HepG2 (cell line): ENCODE measurements around the gene CNOT8. TPM values are rescaled to one million over a fixed set of nuclear protein-coding genes. Genes with fewer than 3 reads are reported as not detected.

Experiments
- ATAC-seq: fragments of 200-7000 bp; cut with Tn5 transposase; 3 replicates; pipeline ENCODE4 v1.9.1; 2020; ENCODE audit warnings: mild to moderate bottlenecking, moderate library complexity
- BruUV-seq: library from RNA; stranded (reverse); fragments of 400-500 nt; replicated peaks from 2 replicates; lab custom pipeline; 2021; lab: Mats Ljungman, UMichigan
- CTCF ChIA-PET: fragments of 300-600 bp; formaldehyde crosslinking; extraction: SDS; loops from one replicate; lab custom pipeline; 2021; ENCODE audit warnings: low total read pairs, inconsistent platforms, low intra/inter-chr PET ratio; lab: Yijun Ruan, JAX
- POLR2A ChIA-PET: fragments of 350-600 bp; sonication (Branson Sonifier 250); formaldehyde crosslinking; loops from one replicate; lab custom pipeline; 2020; ENCODE audit warnings: antibody characterized with exemption, inconsistent platforms; lab: Yijun Ruan, JAX
- DNase-seq: peaks from one replicate; pipeline ENCODE4 v3.0.0-alpha.2; 2015; ENCODE audit warnings: low spot score
- FAIRE-seq: peaks from 3 replicates; lab custom pipeline; 2011; peaks lifted over from hg19 to GRCh38; lab: Jason Lieb, UNC
- H2AFZ ChIP-seq: one replicate; pipeline ENCODE4 v1.6.1; 2011; ENCODE audit warnings: low read length, inconsistent platforms
- H3K27ac ChIP-seq: fragments of 300-600 bp; 3 replicates; pipeline ENCODE4 v1.8.0; 2011; ENCODE audit warnings: mixed run types, mild to moderate bottlenecking, mixed read lengths, low read length, inconsistent platforms; ENCODE audit not compliant: insufficient read depth; ENCODE audit errors: extremely low read length
- H3K27me3 ChIP-seq, 2 experiments: fragments of 200-600 bp in 1 of 2; 2 replicates in 1 of 2; 3 replicates in 1 of 2; pipeline versions ENCODE4 v1.6.0 to v1.8.0; 2011; ENCODE audit warnings: low read length in 2 of 2, mild to moderate bottlenecking in 2 of 2, moderate library complexity in 2 of 2, inconsistent platforms in 1 of 2; ENCODE audit not compliant: insufficient read depth in 2 of 2, control insufficient read depth in 1 of 2
- H3K36me3 ChIP-seq, 2 experiments: fragments of 200-600 bp in 1 of 2; replicated peaks in 1 of 2; 2 replicates in 1 of 2; 3 replicates in 1 of 2; pipeline versions ENCODE4 v1.5.1 to v1.8.0; 2011; ENCODE audit warnings: low read length in 2 of 2, inconsistent platforms in 1 of 2; ENCODE audit not compliant: insufficient read depth in 2 of 2, control insufficient read depth in 1 of 2
- H3K4me1 ChIP-seq: 2 replicates; pipeline ENCODE4 v1.5.1; 2012; ENCODE audit warnings: low read length, inconsistent platforms; ENCODE audit not compliant: insufficient read depth
- H3K4me2 ChIP-seq: 2 replicates; pipeline ENCODE4 v1.6.0; 2011; ENCODE audit warnings: low read depth, low read length, inconsistent platforms
- H3K4me3 ChIP-seq, 3 experiments: fragments of 200-600 bp in 1 of 3; sonication (generic), shearing (Covaris generic) in 1 of 3; replicated peaks in 1 of 3; 2 replicates each; pipeline ENCODE4 v1.5.1; 2011 to 2016; ENCODE audit warnings: low read length in 3 of 3, inconsistent platforms in 2 of 3, low read depth in 2 of 3, mild to moderate bottlenecking in 2 of 3, control low read depth in 1 of 3, mixed read lengths in 1 of 3; ENCODE audit not compliant: insufficient read depth in 1 of 3
- H3K79me2 ChIP-seq: one replicate; pipeline ENCODE4 v1.6.1; 2011; ENCODE audit warnings: low read length, inconsistent platforms; ENCODE audit not compliant: insufficient read depth
- H3K9ac ChIP-seq: 2 replicates; pipeline ENCODE4 v1.6.0; 2011; ENCODE audit warnings: mild to moderate bottlenecking, low read depth, low read length, inconsistent platforms; ENCODE audit not compliant: insufficient read depth
- H3K9me3 ChIP-seq: 2 replicates; pipeline ENCODE4 v1.5.1; 2012; ENCODE audit warnings: mild to moderate bottlenecking, low read length
- H4K20me1 ChIP-seq: 2 replicates; pipeline ENCODE4 v1.6.0; 2011; ENCODE audit warnings: inconsistent platforms, mild to moderate bottlenecking, low read length, moderate library complexity; ENCODE audit not compliant: insufficient read depth
- AGO2 ChIP-seq: fragments of 200-400 bp; formaldehyde crosslinking; optimal IDR thresholded peaks from 2 replicates; pipeline ENCODE3; 2017; ENCODE audit warnings: mild to moderate bottlenecking, low read depth, low read length, moderate library complexity
- SNAPC4 ChIP-seq: sonication (generic); formaldehyde crosslinking; IDR thresholded peaks from 2 replicates; pipeline ENCODE4 v1.4.0; 2020; ENCODE audit warnings: mild to moderate bottlenecking, missing genetic modification reagents
- ZBTB33 ChIP-seq: sonication (generic); formaldehyde crosslinking; IDR thresholded peaks from 2 replicates; pipeline ENCODE4 v1.4.0; 2020; ENCODE audit warnings: missing genetic modification reagents
- WGBS: methylation state at CpG from one replicate; pipeline ENCODE4 v1.1.6; 2017; ENCODE audit warnings: low lambda C conversion rate; 5-methylcytosine and 5-hydroxymethylcytosine counted together
- in situ Hi-C: cut with HindIII; loops from 2 replicates; pipeline ENCODE4 v1.10.0; 2017; ENCODE audit warnings: low pct_unique_long_range_greater_than_20kb; ENCODE audit not compliant: extremely low pct_ligation_motif_present
- intact Hi-C: fragments of 100-400 bp; cut with micrococcal nuclease; formaldehyde crosslinking; loops from one replicate; pipeline ENCODE4 v1.10.0; 2022; ENCODE audit not compliant: unreplicated experiment
- polyA plus RNA-seq, 8 experiments: library from polyadenylated mRNA; depleted of rRNA in 3 of 8; stranded (reverse) in 7 of 8; unstranded in 1 of 8; fragments of >200 nt; fragmentation: Illumina TruSeq in 4 of 8; extraction: Trizol in 4 of 8; gene quantifications; 2 replicates each; pipeline versions ENCODE4 v1.2.1 to v1.2.3, GENCODE V29; 2011 to 2016; ENCODE audit warnings: low read depth in 4 of 8, missing spikeins in 1 of 8, mixed read lengths in 1 of 8; ENCODE audit not compliant: insufficient read depth in 1 of 8
- total RNA-seq, 5 experiments: library from RNA; depleted of rRNA; stranded (reverse); fragments of >200 nt; fragmentation: Illumina TruSeq; extraction: Trizol; gene quantifications; 2 replicates each; pipeline ENCODE4 v1.2.3, GENCODE V29; 2016; ENCODE audit warnings: low read depth in 1 of 5

Gene CNOT8
- total and polyA plus RNA-seq, 2 of the 13 experiments (the other 11 are each of a cell fraction or from before 2014, with no cell fraction given): 37.1 to 74.9 TPM

- ATAC-seq: no peak
- ChIA-PET CTCF (no interaction called here), POLR2A (no interaction called here)
- DNase-seq: no peak
- WGBS: over 99% methylated on average over 10 of the region's 10 CpGs
- H3K4me2 ChIP-seq: no peak overlapping the region
- H3K4me1 ChIP-seq: peaks cover 14% of the 10 kb centered on the region
- peaks cover 3% of the 10 kb centered on the region; the same call in 1 of the 2 replicates for H4K20me1 ChIP-seq
- FAIRE-seq: no peak
- H2AFZ ChIP-seq: no peak overlapping the region
- H3K79me2 ChIP-seq: no peaks in the 10 kb centered on the region
- no peak overlapping the region for H3K27ac ChIP-seq
- TF ChIP-seq AGO2 (peak; percentile 52), SNAPC4 (no peak), ZBTB33 (peak; percentile 73)
- in situ Hi-C loops (loop anchor here (5.0 kb wide), 1 partner anchor 166 kb away; no protein-coding TSS in a partner anchor), intact Hi-C loops (no loop called here)
- no peaks in the 10 kb centered on the region for H3K9me3 ChIP-seq
- H3K4me3 ChIP-seq: no peak overlapping the region
- no peak overlapping the region for H3K9ac ChIP-seq
- H3K36me3 ChIP-seq: peaks cover 29 to 66% of the 10 kb centered on the region in 2 experiments
- BruUV-seq: no TSS peak
- no peaks in the 10 kb centered on the region for H3K27me3 ChIP-seq
These were observed 44.7 kb upstream of the CNOT8 start for GRCh38 chr5:154813736-154814135.
